Measurements from ENCODE around the gene GPR3.
A peak's percentile ranks its signal among the peaks of the same experiment; 100 is the strongest.

The GPR3 gene

DNA sequence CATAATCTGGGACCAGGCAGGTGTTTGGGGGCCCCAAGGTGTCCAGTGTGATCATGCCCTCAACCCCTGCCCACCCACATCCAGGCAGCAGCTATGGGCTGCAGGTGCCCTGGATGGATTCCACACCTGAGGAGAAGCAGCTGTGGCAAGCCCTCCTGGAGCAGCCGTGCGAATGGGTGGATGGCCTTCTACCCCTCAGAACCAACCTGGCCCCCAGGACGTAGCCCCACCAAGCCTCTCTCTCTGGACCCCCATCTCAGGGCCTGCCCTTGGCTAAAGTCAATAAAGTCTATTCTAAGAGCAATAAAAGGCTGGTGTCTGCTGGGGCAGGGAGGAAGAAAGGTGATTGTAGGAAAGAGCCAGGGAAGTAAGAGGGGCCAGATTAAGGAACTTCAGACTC is 38.8 kb upstream of the GPR3 start:
- TF ChIP-seq POLR2A (IDR thresholded peaks at IDR 0.05; ENCODE audit: low read depth, low read length): no peak
- DNase-seq (ENCODE audit: insufficient read length, low spot score) (no peak), FAIRE-seq (no peak)

DNA sequence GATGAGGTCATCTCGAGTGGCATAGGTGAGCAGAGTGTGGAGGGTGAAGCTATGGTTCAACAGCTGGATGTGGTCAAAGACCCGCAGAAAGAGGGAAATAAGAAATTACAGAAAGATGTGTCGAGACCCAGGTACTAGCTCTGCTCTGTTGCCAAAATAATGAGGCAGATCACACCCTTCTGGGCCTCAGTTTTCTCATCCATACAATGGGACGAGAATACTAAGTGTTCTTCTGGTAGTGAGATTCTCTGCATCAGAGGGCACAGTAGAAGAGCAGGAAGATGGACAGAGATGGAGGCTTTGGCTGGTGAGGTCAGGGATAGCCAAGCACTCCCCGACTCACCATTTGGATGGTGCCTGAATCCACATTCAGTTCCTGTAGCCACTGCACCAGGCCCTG is 36.7 kb upstream of the GPR3 start:
- no peak for FAIRE-seq
- no peak for TF ChIP-seq POLR2A (IDR thresholded peaks at IDR 0.05; ENCODE audit: low read depth, low read length)
- no peak for DNase-seq (ENCODE audit: insufficient read length, low spot score)

DNA sequence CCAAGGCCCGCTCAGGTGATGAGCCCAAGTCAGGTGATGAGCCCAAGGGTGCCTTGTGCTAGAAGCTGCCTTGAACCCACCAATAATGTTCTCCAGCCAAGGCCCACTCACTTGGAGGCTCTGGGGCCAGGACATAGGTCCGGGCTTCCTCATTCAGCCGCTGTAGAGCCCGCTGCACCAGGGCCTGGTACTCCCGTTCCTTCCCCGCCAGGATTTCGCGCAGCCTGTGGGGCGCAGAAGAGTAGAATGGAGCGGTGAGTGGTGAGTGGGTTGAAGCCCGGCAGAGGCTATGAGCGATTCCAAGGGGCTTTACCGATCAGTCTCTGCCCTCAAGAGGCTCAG is 36.2 kb upstream of the GPR3 start:
- FAIRE-seq: no peak

DNA sequence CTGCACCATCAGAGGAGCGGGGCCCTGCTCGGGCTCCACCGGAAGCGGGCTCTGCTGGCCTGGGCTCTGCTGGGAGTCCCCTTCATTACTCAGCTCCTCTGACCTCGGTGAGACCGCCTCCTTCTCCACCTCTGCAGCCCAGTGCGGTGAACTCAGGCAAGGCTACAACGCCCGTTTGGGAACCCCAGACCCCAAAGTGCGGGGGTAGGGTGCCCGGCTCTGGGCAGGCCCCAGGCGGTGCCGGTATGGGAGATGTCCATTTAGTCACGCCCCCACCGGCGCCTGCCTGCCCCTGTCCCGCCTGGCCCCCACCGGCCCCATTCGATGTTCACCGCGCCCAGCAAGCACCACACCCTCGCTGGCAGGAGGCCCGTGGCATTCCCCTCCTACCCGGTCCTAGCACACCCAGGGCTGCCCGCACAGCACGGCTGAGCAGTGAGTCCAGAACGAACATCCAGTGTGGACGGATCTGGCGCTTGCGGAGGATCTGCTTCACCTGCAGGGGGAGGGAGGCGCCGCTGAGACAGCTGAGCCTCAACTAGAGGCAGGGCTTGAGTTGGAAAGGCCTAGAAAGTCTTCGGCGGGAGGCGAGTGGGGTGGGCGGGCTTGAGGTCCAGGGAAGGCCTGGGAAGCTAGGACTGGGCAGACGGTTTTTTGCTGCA is 35.7 kb upstream of the GPR3 start:
- FAIRE-seq (no peak), DNase-seq (ENCODE audit: insufficient read length, low spot score) (no peak)
- no peak for TF ChIP-seq POLR2A (IDR thresholded peaks at IDR 0.05; ENCODE audit: low read depth, low read length)

More for the DNA sequence above, 36.2 kb upstream of the GPR3 start:
- DNase-seq (ENCODE audit: insufficient read length, low spot score): no peak
- no peak for TF ChIP-seq POLR2A (IDR thresholded peaks at IDR 0.05; ENCODE audit: low read depth, low read length)

DNA sequence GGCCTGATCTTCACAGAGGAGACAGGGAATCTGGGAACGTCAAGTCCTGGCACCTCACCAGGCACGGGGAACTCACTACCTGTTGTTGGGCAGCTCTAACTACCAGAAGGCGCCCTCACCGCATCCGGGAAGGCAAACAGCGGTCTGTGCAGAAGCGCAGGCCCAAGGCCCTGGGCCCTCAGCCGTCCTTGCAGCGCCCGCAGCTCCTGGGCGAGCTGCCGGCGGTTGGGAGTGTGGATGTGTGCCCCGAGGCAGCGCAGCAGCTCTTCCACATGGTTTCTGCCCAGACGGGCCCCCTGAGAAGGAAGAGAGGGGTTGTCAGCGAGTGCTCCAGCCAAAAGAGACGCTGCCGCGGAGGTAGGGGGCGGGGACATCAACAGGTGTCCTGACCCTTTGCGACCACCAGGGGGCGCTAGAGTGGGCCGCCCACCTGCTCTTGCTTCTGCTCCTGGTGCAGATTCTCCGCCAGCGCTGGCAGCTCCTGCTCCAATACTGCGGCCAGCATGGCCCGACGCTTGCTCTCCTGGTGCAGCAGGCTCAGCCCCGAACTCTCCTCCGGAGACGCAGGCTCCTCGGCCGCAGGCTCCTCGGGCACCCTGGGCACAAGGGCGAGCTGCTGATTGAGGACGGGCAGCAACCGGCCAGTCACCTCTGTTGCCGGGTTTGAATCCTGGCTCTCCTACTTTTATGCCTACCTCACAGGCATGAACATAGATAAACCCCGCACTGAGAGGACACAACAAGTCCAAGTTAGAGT is 35.0 kb upstream of the GPR3 start:
- peak; percentile 68 for DNase-seq (ENCODE audit: insufficient read length, low spot score)
- no peak for FAIRE-seq
- no peak for TF ChIP-seq POLR2A (IDR thresholded peaks at IDR 0.05; ENCODE audit: low read depth, low read length)

DNA sequence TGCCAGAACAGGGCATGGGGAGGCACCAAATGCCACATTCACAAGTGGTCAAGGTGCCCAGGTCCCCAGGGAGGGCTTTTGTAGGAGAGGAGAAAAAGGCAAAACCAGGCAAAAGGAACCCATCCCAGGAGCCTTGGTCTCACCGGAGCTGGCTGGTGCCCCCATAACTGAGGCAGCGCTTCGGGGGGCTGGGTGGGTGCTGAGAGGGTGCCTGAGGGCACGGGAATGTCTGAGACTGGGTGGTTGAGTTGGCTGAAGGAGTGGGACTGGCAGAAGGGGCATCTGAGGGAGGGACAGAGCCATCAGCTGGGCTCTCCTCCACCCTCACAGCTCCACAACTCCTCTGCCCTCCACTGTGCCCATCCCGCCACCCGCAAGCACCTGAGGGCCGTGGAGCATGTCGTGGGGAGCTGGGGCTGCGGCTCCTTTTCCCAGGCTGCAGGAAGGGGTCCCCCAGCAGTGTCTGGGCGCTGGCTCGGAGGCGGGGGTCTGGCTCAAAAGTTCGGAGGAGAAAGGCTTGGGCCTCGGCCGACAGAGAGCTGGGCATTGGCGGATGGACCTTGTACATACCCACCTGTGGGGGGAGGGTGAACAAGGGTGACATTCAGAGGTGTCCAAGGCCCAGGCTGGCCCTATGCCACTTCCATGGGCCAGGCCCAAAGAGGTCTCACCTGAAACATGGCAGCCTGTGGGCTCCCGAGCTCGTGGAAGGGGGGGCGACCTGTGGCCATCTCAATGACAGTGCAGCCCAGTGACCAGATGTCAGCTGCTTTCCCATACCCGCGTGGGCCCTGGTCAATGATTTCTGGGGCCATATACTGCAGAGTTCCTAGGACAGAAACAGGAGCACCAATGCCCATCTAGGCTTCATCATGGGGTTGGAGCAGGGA is 34.1 kb upstream of the GPR3 start:
- no peak for TF ChIP-seq POLR2A (IDR thresholded peaks at IDR 0.05; ENCODE audit: low read depth, low read length)
- no peak for FAIRE-seq
- DNase-seq (ENCODE audit: insufficient read length, low spot score): no peak

DNA sequence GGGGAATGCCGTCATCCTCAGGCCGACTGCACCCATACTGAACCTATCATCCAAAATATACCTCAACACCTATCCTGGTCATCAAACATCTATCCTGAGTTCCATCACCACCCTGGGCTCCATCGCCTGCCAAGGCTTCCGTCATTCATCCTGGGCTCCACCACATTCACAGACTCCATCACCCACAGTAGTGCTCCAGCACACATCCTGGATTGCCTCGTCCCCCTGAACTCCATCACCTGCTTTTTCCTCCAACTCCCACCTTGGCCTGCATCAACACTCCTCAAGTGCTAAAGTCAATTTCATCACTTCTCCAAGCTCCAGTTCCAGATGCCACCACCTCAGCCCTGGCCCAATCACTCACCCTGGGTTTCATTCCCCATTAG is 33.5 kb upstream of the GPR3 start:
- FAIRE-seq (no peak), DNase-seq (ENCODE audit: insufficient read length, low spot score) (no peak)
- no peak for TF ChIP-seq POLR2A (IDR thresholded peaks at IDR 0.05; ENCODE audit: low read depth, low read length)

DNA sequence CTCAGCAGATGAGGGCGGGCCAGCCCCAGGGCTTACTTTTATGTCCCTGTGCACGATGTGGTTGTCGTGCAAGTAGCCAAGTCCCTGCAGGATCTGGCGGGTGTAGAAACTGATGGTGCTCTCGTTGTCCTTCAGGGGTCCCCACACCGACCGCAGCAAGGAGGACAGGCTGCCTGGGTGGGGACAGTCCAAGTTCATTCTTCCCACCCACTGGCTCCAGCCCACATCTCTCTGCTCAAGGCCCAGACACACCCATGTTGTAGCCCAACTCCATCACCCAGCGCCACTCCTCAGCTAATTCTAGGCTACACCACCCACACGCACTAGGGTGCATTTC is 32.6 kb upstream of the GPR3 start:
- no peak for DNase-seq (ENCODE audit: insufficient read length, low spot score)
- no peak for FAIRE-seq
- TF ChIP-seq POLR2A (IDR thresholded peaks at IDR 0.05; ENCODE audit: low read depth, low read length): no peak

DNA sequence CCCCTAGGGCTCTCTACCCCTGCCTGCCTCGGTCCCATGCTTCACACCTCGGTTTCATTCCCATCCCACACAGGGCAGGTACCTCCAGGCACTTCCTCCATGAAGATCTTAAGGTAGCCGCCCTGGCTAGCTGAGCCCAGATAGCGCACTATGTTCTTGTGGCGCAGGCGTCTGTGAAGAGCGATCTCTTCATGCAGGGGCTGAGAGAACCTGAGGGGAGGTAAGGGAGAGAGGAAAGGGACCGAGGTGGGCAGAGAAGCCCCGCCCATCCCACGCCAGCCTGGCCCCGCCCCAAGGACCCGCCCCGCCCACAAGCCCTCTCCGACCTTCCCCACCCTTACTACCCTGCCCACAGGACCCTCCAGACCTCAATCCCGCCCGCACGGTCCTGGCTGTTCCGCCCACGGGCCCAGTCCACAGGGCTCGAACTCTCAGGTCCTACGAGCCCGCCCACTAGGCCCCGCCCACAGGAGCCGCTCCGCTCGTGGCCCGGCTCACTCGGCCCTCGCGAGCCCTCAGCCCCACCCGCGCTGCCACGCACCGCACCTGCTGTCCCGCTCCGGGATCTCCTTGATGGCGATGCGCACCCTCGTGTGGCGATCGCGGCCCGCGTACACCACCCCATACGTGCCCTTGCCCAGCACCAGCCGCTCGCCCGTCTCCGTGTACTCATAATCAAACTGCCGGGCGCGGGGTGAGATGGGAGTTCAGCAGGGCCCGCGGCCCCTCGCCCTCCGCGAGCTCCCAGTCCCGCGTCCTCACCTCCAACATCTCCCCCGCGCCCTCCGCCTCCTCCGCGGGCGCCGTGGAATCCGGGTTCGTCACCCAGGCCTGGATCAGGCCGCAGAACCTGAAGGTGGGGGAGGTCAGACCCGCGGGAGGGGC is 32.0 kb upstream of the GPR3 start:
- no peak for DNase-seq (ENCODE audit: insufficient read length, low spot score)
- no peak for TF ChIP-seq POLR2A (IDR thresholded peaks at IDR 0.05; ENCODE audit: low read depth, low read length)
- no peak for FAIRE-seq

DNA sequence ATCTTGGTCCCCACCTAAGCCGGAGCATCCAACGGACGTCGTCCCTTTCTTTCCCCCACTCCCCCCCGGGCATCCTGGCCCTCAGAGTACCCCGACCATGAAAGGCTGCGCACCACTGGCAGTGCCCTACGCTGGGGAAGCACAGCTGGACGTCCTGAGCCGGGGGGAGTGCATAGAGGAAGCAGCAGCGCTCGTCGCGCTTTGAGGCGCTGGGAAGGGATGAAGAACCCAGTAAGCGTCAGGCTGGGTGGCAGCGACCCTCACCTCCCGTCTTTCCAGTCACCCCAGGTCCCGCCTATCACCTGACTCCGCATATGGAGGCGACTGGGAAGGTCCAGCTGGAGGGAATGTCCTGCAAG is 31.4 kb upstream of the GPR3 start:
- TF ChIP-seq POLR2A (IDR thresholded peaks at IDR 0.05; ENCODE audit: low read depth, low read length): no peak
- DNase-seq (ENCODE audit: insufficient read length, low spot score) (no peak), FAIRE-seq (no peak)

DNA sequence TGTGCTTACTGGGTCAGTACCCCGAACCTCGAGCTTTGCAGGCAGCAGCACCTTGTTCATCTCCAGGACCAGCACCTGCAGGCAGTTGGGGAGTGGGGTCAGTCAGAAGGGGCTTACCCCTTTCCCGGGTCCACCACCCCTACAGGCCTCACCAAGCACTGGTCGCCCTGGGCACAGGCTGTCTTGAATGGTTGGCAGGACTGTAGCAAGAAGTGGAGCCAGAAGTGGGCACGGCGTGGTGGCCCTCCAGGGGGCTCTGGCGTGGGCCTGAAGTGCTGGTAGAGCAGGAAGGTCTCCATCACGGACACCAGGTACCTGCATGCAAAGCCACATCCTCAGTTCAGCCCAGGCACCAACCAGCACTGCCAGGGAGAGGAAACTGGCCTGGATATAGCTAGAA is 30.9 kb upstream of the GPR3 start:
- TF ChIP-seq POLR2A (IDR thresholded peaks at IDR 0.05; ENCODE audit: low read depth, low read length): no peak
- DNase-seq (ENCODE audit: insufficient read length, low spot score) (no peak), FAIRE-seq (no peak)

DNA sequence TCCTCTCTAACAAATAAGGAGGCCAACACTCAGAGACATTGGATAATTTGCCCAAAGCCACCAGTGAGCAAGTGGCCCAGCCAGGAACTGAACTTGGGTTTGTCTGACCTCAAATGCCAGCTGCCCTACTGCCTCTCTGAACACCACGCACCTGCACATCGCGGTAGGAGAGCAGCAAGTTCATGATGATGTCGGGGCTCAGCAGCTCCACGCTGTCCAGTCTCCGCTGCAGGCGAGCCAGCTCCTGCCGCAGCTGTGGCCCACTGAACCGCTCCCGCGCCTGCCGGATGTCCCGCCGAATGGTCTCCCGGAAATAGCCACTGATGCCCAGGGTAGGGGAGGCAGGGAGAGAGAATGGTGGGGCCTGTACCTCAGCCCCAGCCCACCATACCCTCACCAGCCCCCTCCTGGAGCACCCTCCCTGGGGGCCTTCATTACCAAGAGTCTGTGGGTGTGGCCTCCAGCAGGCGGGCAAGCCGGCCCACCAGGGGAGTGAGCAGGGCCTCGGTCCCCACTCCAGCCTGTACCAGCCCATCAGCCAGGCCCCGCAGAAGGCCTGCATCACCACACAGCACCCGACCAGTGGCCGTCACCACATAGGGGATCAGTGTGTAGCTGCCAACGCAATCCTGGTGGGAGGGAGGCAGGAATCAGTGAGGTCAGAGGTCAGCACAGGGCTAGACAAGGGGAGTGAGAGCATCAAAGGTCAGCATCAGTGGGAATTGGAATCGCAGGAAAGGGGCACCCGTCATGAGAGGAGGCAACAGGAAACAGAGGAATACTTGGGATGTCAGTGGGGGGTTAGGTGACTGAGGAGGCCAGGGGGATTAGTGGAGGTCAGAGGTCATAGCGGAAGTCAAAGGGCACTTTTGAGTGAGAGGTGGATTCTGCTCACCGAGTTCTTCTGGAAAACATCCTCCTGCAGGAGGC is 28.4 kb upstream of the GPR3 start:
- no peak for FAIRE-seq
- DNase-seq (ENCODE audit: insufficient read length, low spot score): no peak
- TF ChIP-seq POLR2A (IDR thresholded peaks at IDR 0.05; ENCODE audit: low read depth, low read length): no peak

Data from H54 (cell line).